HG03469 (cell line): ENCODE data around the gene GHRHR.

Experiments used
- ATAC-seq: cut with Tn5 transposase; IDR thresholded peaks from one replicate; pipeline ENCODE4 v1.9.1; 2021; ENCODE audit warnings: mild to moderate bottlenecking, moderate library complexity, moderate number of reproducible peaks; ENCODE audit not compliant: unreplicated experiment

Gene GHRHR

DNA sequence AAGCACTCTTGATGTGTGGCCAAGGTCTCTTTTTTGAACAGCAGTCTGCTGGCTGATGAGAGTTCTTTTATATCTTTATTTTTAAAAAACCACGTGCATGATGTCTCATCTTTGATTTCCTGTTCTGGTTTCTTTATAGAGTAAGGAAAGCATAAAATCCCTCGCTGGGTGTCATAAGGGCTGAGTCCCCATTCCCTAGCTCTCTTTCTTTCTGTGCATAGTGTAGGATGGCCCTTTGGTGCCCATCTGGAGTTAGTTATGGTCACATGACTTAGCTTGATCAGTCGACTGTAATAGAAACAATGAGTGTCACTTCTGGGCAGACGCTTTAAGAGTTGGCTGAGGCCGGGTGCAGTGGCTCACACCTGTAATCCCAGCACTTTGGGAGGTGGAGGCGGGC lies 38.5 kb downstream of the GHRHR start:
- no peak for ATAC-seq

- no peak for ATAC-seq
These were observed 39.3 kb downstream of the GHRHR start for GRCh38 chr7:31003097-31003496.

DNA sequence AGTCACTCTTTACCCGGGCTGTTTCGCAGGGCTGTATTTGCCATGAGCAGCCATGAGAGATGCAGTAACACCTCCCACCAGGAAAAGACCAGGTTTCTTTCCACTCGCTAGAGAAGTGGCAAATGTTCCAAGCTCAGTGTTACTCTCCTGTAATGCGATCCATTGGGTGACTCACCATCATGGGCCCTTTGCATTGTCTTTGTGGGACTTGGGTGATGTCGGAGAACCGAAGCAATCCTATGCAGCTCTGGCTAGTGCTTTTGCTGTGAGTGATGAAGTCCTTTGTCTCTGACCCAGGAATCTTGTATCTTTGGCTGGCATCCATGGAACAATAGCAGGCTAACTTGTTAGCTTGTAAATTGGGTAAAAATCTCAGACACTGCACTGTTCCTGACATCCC lies 40.0 kb downstream of the GHRHR start:
- ATAC-seq, result no peak

- ATAC-seq, result no peak
These were observed 40.6 kb downstream of the GHRHR start for GRCh38 chr7:31004393-31004792.

DNA sequence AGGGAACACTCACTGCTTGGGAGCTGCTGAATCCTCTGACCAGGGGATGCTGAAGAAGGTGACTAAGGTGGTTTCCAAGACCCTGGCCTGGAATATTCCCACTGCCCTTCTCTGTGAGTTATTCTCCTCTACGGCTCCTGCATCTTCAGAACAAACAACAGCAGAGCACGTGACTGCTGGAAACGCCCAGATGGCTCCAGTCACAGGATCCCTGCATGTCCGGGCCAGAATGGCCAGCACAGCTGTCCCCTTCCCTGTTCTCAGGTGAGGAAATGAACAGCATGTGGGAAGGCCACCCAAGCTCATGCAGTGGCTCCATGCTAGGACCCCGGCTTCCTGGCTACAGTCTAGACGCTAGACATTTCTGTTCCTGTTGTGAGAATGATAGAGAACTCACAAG lies 43.1 kb downstream of the GHRHR start:
- no peak for ATAC-seq

- no peak for ATAC-seq
These were observed 43.9 kb downstream of the GHRHR start for GRCh38 chr7:31007634-31008033.

- ATAC-seq, result no peak
These were observed 51.1 kb downstream of the GHRHR start for GRCh38 chr7:31014826-31015225.

DNA sequence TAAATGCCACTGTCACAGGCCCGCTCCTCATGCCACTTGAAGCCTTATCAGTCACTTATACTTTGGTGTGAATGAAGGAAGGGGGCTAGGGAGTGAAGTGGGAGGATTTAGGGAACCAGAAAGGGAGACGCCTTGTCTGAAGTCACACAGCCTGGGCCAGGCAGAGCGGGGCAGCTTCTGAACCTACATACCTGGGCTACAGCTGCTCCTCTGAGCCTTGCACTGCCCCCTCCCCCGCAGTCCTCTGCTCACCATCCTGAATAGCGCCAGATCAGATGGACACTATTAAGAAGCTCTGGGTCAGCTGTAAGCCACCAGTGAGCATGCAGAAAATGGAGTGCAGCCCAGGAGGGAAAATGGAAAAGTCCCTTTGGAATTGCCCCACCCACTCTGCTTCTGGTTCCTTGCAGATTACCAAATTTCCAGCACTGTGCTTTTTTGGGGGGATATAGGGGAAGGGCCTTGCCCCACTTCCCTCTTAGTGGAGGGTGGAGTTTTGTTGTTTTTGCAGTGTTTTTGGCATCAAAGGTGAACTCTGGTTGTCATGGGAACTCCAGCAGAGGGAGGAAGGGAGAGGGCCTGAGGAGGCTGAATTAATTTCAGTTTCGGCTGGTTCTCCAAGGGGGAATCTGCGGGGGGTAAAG lies 53.4 kb downstream of the GHRHR start:
- no peak for ATAC-seq

- no peak for ATAC-seq
These were observed 54.0 kb downstream of the GHRHR start for GRCh38 chr7:31017721-31018120.

- no peak for ATAC-seq
These were observed 55.8 kb downstream of the GHRHR start for GRCh38 chr7:31019509-31019908.

DNA sequence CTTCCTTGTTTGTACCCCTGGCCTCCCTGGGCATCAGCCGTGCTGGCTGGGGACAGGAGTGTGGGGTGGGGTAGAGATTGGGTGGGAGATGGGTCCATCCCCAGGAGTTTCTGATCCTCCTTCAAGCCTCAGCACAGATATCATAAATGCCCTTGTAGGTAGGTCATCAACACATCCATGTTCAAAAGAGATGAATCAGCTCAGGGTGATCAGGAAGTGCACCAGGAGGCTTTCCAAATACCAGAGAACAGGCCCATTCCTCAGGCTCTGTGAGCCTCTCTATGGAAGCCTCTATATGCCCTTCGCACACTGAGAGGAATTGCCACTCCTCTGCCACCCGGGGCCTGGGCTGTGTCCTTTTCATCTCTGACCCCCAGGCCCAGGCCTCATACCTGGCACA lies 56.4 kb downstream of the GHRHR start:
- ATAC-seq, result no peak

DNA sequence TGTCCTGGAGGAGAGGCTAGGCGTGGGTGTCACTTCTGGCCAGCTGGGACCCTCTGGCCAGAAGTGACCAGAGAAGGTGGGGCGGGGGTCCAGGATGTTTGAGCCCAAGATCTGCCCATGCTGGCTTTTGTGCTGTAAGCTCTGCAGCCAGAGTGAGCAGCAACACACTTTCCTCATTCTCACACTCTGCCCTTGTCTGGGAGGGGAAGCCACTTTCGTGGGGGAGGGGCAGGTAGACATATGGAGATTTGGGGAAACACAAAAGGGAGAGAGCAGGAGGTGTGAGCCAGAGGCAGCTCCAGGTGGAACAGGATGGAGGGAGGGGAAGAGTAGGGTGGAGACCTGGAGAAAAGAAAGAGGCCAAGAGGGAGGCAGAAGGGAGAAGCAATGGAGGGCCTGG lies 56.9 kb downstream of the GHRHR start:
- ATAC-seq, result no peak

DNA sequence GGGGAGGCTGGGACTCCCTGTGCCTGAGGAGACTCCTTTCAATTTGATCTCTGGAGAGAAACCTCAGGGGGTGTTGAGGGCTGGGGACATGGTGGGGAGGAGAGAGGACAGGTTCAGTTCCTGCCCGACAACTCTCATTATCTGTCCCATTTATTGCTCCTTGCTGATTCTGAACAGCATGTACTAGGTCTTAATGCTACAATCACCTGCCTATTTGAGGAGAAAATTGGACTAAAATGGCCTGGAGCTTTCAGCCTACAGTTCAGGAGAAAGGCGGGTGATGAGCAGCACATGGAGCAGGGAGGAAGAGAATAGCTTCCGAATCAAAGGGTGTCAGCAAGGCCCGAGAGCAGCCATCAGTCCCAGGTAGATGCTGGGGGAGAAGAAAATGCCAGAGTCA lies 58.4 kb downstream of the GHRHR start:
- no peak for ATAC-seq

DNA sequence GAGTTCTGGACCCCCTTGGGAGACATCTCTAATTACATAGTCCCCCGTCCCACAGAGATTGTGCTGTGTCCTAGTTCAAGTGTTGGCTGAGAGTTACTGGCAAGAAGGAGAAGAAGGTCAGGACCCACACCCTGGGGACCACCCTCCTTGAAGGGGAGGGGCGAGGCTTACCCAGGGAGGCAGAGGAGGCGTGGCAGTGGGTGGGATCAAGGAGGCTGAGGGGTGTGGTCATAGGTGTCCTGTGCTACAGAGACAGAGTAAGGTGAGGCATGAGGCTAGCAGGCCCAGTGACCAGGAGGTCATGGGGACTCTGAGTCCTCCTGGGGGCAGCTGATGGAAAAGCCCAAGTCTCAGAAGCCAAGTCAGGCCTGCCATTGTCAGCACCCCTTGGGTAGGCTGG lies 59.0 kb downstream of the GHRHR start:
- no peak for ATAC-seq

- peak; percentile 52 for ATAC-seq
These were observed 60.1 kb downstream of the GHRHR start for GRCh38 chr7:31023877-31024276.

DNA sequence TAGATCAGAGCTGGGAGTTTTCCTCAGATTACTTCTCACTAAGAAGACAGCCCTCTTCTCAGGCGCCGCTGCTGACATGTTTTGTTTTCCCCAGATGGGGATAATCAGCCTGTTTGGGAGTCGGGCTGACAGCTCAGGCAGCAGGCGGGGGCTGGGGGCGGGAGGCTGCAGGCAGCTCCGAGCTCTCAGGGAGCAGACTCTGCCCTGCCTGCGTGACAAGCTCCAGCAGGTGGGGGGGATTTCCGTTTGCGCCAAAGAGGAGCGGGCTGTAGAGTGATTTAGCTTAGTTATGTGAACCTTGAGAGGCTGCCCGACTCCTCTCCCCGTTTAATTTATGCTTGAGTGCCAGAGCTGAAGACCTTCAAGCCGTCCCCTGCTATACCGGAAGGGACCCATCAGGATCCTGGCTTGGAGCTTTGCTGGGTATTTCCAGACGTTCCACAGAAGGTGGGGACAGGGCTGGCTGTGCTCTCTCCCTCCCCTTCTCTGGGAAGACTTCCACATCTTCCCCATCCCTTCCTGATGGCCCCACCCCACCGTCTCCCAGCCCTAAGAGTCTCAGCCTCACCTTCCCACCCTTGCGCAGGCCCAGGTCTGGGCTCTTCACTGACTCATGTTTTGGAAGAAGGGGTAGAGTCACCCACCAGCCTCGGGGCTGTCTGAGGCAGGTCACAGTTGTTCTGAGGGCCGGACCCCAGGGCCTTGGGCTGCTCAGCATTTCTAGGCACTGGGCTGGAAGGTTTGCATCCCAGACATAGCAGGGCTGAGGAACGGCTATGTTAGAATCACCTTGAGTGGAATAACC lies 63.6 kb downstream of the GHRHR start:
- ATAC-seq, result no peak

GRCh38 chr7:31028006-31028405 lies 64.3 kb downstream of the GHRHR start:
- no peak for ATAC-seq

DNA sequence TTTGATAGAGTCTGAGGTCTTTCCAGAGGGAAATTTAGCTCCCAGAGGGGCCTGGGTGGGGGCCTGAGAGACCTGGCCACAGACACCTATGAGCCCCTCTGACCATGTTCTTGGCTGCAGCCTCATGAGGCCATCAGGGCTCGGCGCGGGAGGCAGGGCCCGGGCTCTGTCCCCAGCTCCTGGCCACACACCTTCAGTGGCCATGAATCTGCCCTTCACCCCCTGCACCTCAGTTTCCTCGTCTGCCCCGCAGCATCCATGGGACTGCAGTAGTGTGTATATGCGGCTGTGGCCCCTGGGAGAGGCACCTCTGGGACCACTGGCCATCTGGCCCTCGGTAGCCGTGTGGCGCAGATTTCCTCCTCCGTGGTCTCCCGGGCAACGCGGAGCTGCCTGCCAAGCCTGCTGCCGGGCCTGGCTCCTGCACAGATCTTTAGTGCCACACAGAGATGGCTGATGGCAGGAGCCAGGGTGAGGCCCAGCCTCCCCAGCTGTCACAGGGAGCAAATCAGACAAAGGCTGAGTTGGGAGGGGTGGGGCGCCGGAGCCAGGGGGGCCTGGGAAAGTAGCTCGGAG lies 64.8 kb downstream of the GHRHR start:
- no peak for ATAC-seq
